T47D (cell line): ENCODE measurements around the gene AFAP1L2.

ENCODE experiments used
- DNase-seq, 2 experiments: peaks; one replicate each; pipeline versions ENCODE4 v3.0.0 to v3.0.0-alpha.2; 2011 to 2012; ENCODE audit warnings: low read depth in 1 of 2, low spot score in 1 of 2
- JUND ChIP-seq: IDR thresholded peaks from 2 replicates; pipeline ENCODE4 v1.6.1; 2012; ENCODE audit warnings: low read depth
- in situ Hi-C: cut with HindIII; loops from 2 replicates; pipeline ENCODE4 v1.10.0; 2016; ENCODE audit warnings: low sequenced_read_pairs, low pct_unique_long_range_greater_than_20kb

AFAP1L2 gene

GRCh38 chr10:114374053-114374791 lies 30.1 kb downstream of the AFAP1L2 start:
- in situ Hi-C loops = no loop called here
- DNase-seq = no peak
- TF ChIP-seq JUND = no peak

GRCh38 chr10:114373631-114374030 lies 30.7 kb downstream of the AFAP1L2 start:
- in situ Hi-C loops = no loop called here
- DNase-seq = no peak

GRCh38 chr10:114372995-114373394 lies 31.3 kb downstream of the AFAP1L2 start:
- no peak for DNase-seq
- in situ Hi-C loops = no loop called here
- no peak for TF ChIP-seq JUND

More at GRCh38 chr10:114373631-114374030, 30.7 kb downstream of the AFAP1L2 start:
- TF ChIP-seq JUND = no peak

- in situ Hi-C loops = no loop called here
- TF ChIP-seq JUND = no peak
- DNase-seq = no peak
Observed at GRCh38 chr10:114372179-114372578, 32.1 kb downstream of the AFAP1L2 start.

GRCh38 chr10:114370966-114371365 lies 33.3 kb downstream of the AFAP1L2 start:
- TF ChIP-seq JUND = no peak
- in situ Hi-C loops = no loop called here

GRCh38 chr10:114370199-114370598 lies 34.1 kb downstream of the AFAP1L2 start:
- in situ Hi-C loops = no loop called here
- no peak for DNase-seq
- no peak for TF ChIP-seq JUND

More at GRCh38 chr10:114370966-114371365, 33.3 kb downstream of the AFAP1L2 start:
- no peak for DNase-seq

GRCh38 chr10:114368057-114368391 lies 36.3 kb downstream of the AFAP1L2 start:
- TF ChIP-seq JUND = no peak
- no peak for DNase-seq
- in situ Hi-C loops = no loop called here

GRCh38 chr10:114367351-114368056 lies 36.8 kb downstream of the AFAP1L2 start:
- no peak for TF ChIP-seq JUND
- DNase-seq = no peak
- in situ Hi-C loops = no loop called here

GRCh38 chr10:114364726-114365125 lies 39.6 kb downstream of the AFAP1L2 start:
- no peak for TF ChIP-seq JUND
- in situ Hi-C loops = no loop called here
- DNase-seq = no peak

GRCh38 chr10:114363745-114364454 lies 40.4 kb downstream of the AFAP1L2 start:
- no peak for DNase-seq
- in situ Hi-C loops = no loop called here
- TF ChIP-seq JUND = no peak

- DNase-seq = peak in 1 of 2 experiments; percentile 39
- no peak for TF ChIP-seq JUND
- in situ Hi-C loops = no loop called here
Observed at GRCh38 chr10:114362826-114363355, 41.4 kb downstream of the AFAP1L2 start.

GRCh38 chr10:114359953-114360345 lies 44.4 kb downstream of the AFAP1L2 start:
- no peak for TF ChIP-seq JUND
- in situ Hi-C loops = no loop called here
- DNase-seq = no peak
